ENCODE data around the gene WDR45. TPM values are rescaled to one million over a fixed set of nuclear protein-coding genes. Genes with fewer than 3 reads are reported as not detected.

The WDR45 gene
- total and polyA plus RNA-seq, 2 of the 13 experiments (the other 11 are each of a cell fraction or from before 2014, with no cell fraction given): 16.4 to 65.5 TPM

DNA sequence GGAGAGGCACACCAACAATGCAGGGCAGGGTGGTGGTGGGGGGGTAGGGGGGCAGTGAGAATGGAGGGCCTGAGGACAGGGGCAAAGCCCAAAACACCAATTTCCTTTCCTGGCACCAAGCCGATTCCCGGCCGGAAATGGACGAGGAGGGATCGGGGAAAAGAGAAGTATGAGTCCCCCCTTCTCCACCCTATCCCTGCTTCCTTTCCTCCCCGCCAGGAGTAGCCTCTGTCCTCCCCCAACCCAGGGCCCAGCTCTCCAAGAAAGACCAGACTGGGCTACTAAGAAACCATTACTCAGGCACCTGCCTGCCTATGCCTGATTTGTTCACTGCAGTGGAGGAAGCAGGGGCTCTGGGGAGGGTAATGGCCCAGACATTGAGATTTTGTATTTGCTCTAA lies 20.5 kb downstream of the WDR45 start:
- Histone ChIP-seq H3K4me1 (ENCODE audit: insufficient read depth, low read length) (peaks cover 41% of the 10 kb centered on the region), H3K79me2 (ENCODE audit: insufficient read depth, low read length) (peaks cover under 1% of the 10 kb centered on the region), H4K20me1 (ENCODE audit: insufficient read depth, low read length) (no peaks in the 10 kb centered on the region), H3K4me2 (ENCODE audit: low read depth, low read length) (peak overlapping the region; percentile 61), H3K36me3 (replicated peaks in 1 of 2; ENCODE audit: control insufficient read depth in 1 of 2, insufficient read depth in 2 of 2, low read length in 2 of 2) (no peaks in the 10 kb centered on the region; a peak in 2 of 5 replicates), H3K27ac (ENCODE audit: extremely low read length, insufficient read depth, low read length) (no peak overlapping the region), H3K9me3 (ENCODE audit: low read length) (no peaks in the 10 kb centered on the region), H3K27me3 (ENCODE audit: control insufficient read depth in 1 of 2, insufficient read depth in 2 of 2, low read length in 2 of 2) (no peaks in the 10 kb centered on the region), H3K9ac (ENCODE audit: insufficient read depth, low read depth, low read length) (peak overlapping the region; percentile 39), H3K4me3 (replicated peaks in 1 of 3; ENCODE audit: insufficient read depth in 1 of 3, low read depth in 2 of 3, low read length in 3 of 3) (peak overlapping the region; percentile 26 to 55 (median 40); a peak in 5 of 6 replicates), H2AFZ (ENCODE audit: low read length) (no peak overlapping the region)
- ATAC-seq: no peak
- BruUV-seq (replicated peaks): no TSS peak
- POLR2A ChIA-PET: no interaction called here
- CTCF ChIA-PET (ENCODE audit: low intra/inter-chr PET ratio, low total read pairs): no interaction called here
- no CpG with 5 or more reads among the region's 6 CpGs for WGBS (ENCODE audit: low lambda C conversion rate)
- intact Hi-C loops (cut with micrococcal nuclease; ENCODE audit: unreplicated experiment) (no loop called here), in situ Hi-C loops (cut with HindIII; ENCODE audit: extremely low pct_ligation_motif_present, low pct_unique_long_range_greater_than_20kb) (no loop called here)
- no peak for DNase-seq (ENCODE audit: low spot score)
- no peak for TF ChIP-seq ISX (CRISPR knock-in tag; conservative IDR thresholded peaks at IDR 0.05)
- TF ChIP-seq RFX1 (IDR thresholded peaks at IDR 0.05): no peak
- TF ChIP-seq CC2D1A (CRISPR knock-in tag; IDR thresholded peaks at IDR 0.05): no peak
- TF ChIP-seq, protein P1, sequence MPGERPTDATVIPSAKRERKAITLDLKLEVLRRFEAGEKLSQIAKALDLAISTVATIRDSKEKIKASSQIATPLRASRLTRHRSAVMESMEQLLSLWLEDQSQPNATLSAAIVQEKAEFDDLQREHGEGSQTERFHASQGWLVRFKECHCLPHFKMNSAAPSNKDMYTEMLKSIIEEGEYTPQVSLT (CRISPR knock-in tag; IDR thresholded peaks at IDR 0.05; ENCODE audit: borderline replicate concordance, low read depth): no peak
- no peak for TF ChIP-seq ZNF138 (CRISPR knock-in tag; IDR thresholded peaks at IDR 0.05; ENCODE audit: low read depth)
- no peak for TF ChIP-seq ZNF552 (CRISPR knock-in tag; IDR thresholded peaks at IDR 0.05; ENCODE audit: borderline replicate concordance)
- TF ChIP-seq ZNF564 (CRISPR knock-in tag; IDR thresholded peaks at IDR 0.05): no peak
- TF ChIP-seq, protein P2, sequence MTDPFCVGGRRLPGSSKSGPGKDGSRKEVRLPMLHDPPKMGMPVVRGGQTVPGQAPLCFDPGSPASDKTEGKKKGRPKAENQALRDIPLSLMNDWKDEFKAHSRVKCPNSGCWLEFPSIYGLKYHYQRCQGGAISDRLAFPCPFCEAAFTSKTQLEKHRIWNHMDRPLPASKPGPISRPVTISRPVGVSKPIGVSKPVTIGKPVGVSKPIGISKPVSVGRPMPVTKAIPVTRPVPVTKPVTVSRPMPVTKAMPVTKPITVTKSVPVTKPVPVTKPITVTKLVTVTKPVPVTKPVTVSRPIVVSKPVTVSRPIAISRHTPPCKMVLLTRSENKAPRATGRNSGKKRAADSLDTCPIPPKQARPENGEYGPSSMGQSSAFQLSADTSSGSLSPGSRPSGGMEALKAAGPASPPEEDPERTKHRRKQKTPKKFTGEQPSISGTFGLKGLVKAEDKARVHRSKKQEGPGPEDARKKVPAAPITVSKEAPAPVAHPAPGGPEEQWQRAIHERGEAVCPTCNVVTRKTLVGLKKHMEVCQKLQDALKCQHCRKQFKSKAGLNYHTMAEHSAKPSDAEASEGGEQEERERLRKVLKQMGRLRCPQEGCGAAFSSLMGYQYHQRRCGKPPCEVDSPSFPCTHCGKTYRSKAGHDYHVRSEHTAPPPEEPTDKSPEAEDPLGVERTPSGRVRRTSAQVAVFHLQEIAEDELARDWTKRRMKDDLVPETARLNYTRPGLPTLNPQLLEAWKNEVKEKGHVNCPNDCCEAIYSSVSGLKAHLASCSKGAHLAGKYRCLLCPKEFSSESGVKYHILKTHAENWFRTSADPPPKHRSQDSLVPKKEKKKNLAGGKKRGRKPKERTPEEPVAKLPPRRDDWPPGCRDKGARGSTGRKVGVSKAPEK (CRISPR knock-in tag; IDR thresholded peaks at IDR 0.05; ENCODE audit: borderline replicate concordance): no peak
- no peak for TF ChIP-seq ZNF510 (CRISPR knock-in tag; IDR thresholded peaks at IDR 0.05; ENCODE audit: low read depth)
- TF ChIP-seq SRY (CRISPR knock-in tag; IDR thresholded peaks at IDR 0.05): no peak
- no peak for TF ChIP-seq ELF4 (CRISPR knock-in tag; IDR thresholded peaks at IDR 0.05; ENCODE audit: borderline replicate concordance)
- TF ChIP-seq TOPORS (CRISPR knock-in tag; IDR thresholded peaks at IDR 0.05): no peak
- FAIRE-seq: no peak
